GM19023 (cell line): ENCODE measurements around the gene TRMO.

Experiments
- ATAC-seq: cut with Tn5 transposase; IDR thresholded peaks from one replicate; pipeline ENCODE4 v1.9.1; 2021; ENCODE audit warnings: mild to moderate bottlenecking, moderate library complexity; ENCODE audit not compliant: unreplicated experiment

The TRMO gene

GRCh38 chr9:97906236-97906831 lies 16.0 kb downstream of the TRMO start:
- no peak for ATAC-seq

- no peak for ATAC-seq
Observed at GRCh38 chr9:97905228-97905627, 17.1 kb downstream of the TRMO start.

GRCh38 chr9:97904725-97905124 lies 17.6 kb downstream of the TRMO start:
- no peak for ATAC-seq

- no peak for ATAC-seq
Observed at GRCh38 chr9:97903177-97903576, 19.1 kb downstream of the TRMO start.

- no peak for ATAC-seq
Observed at GRCh38 chr9:97900738-97901565, 21.3 kb downstream of the TRMO start.

GRCh38 chr9:97900103-97900737 lies 22.1 kb downstream of the TRMO start:
- ATAC-seq, result no peak

GRCh38 chr9:97895695-97896332 lies 26.5 kb downstream of the TRMO start:
- no peak for ATAC-seq

GRCh38 chr9:97895211-97895610 lies 27.1 kb downstream of the TRMO start:
- no peak for ATAC-seq

GRCh38 chr9:97892421-97892820 lies 29.9 kb downstream of the TRMO start:
- no peak for ATAC-seq

- no peak for ATAC-seq
Observed at GRCh38 chr9:97891736-97892135, 30.6 kb downstream of the TRMO start.

GRCh38 chr9:97889941-97890887 lies 32.1 kb downstream of the TRMO start:
- ATAC-seq, result no peak

- no peak for ATAC-seq
Observed at GRCh38 chr9:97880336-97880735, 42.0 kb downstream of the TRMO start.

- no peak for ATAC-seq
Observed at GRCh38 chr9:97876061-97876460, 46.2 kb downstream of the TRMO start.

- no peak for ATAC-seq
Observed at GRCh38 chr9:97875111-97875510, 47.2 kb downstream of the TRMO start.

- ATAC-seq, result no peak
Observed at GRCh38 chr9:97874624-97875023, 47.7 kb downstream of the TRMO start.

- ATAC-seq, result no peak
Observed at GRCh38 chr9:97873882-97874281, 48.4 kb downstream of the TRMO start.

- ATAC-seq, result no peak
Observed at GRCh38 chr9:97873425-97873824, 48.9 kb downstream of the TRMO start.

- no peak for ATAC-seq
Observed at GRCh38 chr9:97868859-97869258, 53.4 kb downstream of the TRMO start.

GRCh38 chr9:97866848-97867247 lies 55.5 kb downstream of the TRMO start:
- ATAC-seq, result no peak

GRCh38 chr9:97866300-97866699 lies 56.0 kb downstream of the TRMO start:
- ATAC-seq, result no peak
